Measurements from ENCODE around the gene HMMR.
"Not testable (repeated sequence)": the region's sequence is repeated elsewhere in the genome, so short reads cannot be mapped to it uniquely, and the experiment has no call there.

The HMMR gene

GRCh38 chr5:163509291-163509951 is 49.0 kb downstream of the HMMR start:
- no peak for DNase-seq

- no peak for DNase-seq
Measured at GRCh38 chr5:163512526-163512925, 52.1 kb downstream of the HMMR start.

DNA sequence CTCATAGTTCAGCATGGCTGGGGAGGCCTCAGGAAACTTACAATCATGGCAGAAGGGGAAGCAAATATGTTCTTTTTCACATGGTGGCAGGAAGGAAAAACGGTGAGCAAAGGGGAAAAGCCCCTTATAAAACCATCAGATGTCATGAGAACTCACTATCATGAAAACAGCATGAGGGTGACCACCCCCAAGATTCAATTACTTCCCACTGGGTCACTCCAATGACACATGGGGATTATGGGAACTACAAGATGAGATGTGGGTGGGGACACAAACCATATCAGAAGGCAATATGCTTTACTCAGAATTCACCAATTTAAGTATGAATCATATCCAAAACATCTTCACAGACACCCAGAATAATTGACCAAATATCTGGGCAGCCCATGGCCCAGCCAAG is 64.7 kb downstream of the HMMR start:
- no peak for DNase-seq

DNA sequence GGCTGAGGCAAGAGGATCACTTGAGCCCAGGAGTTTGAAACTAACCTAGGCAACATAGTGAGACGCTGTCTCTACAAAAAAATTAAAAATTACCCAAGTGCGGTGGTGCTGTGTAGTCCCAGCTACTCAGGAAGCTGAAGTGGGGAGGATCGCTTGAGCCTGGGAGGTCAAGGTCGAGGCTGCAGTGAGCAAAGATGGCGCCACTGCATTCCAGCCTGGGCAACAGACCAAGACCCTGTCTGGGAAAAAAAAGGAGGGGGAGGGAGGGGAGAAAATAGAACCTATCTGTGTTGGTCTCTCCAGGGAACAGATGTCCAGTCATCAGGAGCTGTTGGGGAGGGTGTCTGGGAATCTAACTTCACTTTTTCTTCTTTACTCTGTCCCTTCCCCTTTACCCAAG is 69.3 kb downstream of the HMMR start:
- DNase-seq: no peak

DNA sequence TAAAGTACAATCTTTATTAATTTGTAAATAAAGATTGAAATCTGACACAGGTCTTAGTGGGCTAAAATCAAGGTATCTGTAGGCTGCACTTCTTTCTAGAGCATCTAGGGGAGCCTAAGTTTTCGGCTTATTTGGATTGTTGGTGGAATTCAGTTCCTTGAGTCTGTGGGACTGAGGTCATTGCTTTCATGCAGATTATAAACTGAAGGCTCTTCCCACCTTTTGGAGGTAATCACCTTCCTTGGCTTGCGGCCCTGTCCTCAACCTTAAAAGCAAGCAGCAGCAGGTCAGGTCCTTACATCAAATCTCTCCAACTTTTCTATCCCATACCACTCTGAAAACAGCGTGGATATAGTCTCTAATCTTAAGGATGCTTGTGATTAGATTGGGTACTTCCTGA is 70.8 kb downstream of the HMMR start:
- DNase-seq: no peak

DNA sequence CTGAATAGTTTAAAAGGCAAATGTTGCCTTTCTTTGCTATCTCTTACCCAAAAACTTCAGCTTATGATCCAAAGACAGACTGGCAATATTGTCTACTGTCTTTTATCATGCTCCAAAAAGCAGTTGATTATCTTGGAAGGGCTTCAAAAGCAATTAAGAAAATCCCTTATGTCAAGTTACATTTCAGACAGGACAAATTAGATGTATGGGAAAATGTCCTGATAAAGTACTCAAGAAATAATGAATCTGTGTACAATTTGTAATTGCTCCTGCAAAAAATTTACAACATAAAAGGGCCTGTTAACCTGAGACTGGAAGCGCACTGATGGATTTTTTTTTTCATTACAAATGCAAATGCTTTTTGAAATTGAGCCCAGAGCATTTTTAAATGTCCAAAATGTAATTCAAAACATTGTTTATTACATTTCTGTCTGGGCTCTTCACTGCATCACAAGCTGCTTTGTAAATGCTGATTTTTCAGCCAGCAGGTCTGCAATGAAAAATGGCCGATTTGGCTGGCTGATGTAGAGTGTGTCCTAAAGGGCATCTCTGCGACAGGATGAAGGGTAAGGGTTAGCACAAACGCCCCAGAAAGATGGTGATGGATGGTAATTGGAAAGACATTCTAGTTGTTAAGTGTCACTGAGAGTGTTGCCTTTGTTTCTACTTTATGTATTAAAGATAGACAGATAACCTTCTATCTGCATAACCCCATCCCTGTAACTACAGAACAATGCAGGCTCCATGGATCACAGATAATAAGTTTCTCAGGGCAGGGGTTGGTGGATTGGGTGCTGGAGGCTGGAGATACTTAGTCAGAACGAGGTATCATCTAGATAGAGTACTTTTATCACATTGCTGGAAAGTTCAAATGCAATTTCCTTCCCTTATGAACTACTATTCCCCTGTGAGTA is 72.0 kb downstream of the HMMR start:
- no peak for DNase-seq

DNA sequence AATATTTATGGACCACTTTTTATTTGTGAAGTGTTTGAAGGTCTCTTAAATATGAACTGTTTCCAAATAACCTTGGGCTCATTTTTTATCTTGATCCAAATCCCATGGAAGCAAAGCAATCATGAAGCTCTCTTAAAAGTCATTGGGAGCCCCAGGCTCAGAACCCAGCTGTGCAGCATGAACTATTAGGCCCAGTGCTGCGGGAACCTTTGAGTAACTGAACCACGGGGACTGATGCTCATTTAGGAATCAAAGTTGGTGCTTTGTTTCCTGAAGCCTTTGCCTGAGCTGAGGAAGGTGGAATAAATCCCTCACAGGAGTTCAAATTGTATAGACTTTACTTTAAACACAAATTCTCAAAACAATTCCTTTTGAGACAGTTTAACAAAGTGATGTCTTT is 72.8 kb downstream of the HMMR start:
- DNase-seq: no peak

DNA sequence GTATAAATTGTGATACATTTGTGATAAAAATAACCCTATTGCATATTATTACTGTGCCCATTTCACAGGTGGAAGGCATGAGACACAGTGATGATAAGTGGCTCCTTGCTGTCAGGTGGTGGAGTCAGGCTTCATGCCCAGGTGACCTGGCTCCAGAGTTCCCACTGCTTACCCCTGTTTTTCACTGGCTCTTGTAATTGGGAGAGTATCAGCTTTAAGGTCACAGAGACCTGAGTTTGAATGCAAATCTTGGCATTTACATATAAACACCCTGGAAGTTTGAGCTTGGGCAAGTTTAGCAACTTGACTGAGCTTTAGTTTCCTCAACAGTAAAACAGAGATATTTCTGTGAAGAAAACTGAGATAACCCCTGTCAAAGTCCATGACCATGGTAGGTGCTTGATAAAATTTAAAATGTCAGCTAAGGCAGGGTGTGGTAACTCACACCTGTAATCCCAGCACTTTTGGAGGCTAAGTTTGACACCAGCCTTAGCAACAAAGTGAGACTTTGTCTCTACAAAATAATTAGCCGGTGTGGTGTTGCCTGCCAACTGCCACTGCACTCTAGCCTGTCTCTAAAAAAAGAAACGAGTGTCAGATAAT is 74.2 kb downstream of the HMMR start:
- DNase-seq: no peak

- DNase-seq: no peak
Measured at GRCh38 chr5:163535290-163535689, 74.9 kb downstream of the HMMR start.

DNA sequence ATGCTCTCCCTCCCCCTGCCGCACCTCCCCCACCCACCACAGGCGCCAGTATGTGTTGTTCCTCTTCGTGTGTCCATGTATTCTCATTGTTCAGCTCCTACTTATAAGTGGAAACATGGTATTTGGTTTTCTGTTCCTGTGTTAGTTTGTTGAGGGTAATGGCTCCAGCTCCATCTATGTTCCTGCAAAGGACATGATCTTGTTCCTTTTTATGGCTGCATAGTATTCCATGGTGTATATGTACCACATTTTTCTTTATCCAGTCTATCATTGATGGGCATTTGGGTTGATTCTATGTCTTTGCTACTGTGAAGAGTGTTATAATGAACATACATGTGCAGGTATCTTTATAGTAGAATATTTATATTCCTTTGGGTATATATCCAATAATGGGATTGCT is 76.0 kb downstream of the HMMR start:
- not testable (repeated sequence) for DNase-seq

DNA sequence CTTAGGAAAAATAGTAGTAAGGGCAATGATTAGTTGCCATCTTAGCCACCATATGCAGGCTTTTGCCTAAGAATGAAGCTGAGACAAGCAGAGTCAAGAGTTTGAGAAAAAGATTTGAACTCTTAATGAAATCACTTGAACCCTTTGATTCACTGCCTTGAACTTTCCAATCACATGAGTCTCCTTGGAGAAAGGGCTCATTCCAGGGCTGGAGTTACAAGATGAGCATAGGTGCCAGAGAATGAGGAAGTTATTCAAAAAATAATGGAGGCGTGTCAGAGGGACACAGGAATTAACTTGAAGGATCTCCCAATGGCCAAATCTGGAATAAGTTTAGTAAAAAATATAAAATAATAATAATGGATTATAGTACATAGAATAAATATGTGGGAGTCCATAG is 80.3 kb downstream of the HMMR start:
- DNase-seq: no peak
